H1 (cell line): ENCODE results near the gene NRXN2. TPM values are rescaled to one million over a fixed set of nuclear protein-coding genes. Genes with fewer than 3 reads are reported as not detected.

Experiments
- ASH2L ChIP-seq: fragments of 200-600, 300-600 bp; sonication (generic); IDR thresholded peaks from one replicate; pipeline ENCODE4 v1.7.1; 2017; ENCODE audit warnings: low read length
- ATF2 ChIP-seq: IDR thresholded peaks from 2 replicates; pipeline ENCODE4 v1.6.1; 2012; ENCODE audit warnings: low read length, inconsistent platforms
- ATF3 ChIP-seq: IDR thresholded peaks from 2 replicates; pipeline ENCODE4 v1.6.1; 2011; ENCODE audit warnings: low read depth, mild to moderate bottlenecking, low read length; ENCODE audit not compliant: insufficient read depth
- BCL11A ChIP-seq, 2 experiments: IDR thresholded peaks; one replicate each; pipeline ENCODE4 v1.6.1; 2011; ENCODE audit warnings: low read depth in 2 of 2, low read length in 2 of 2, mild to moderate bottlenecking in 2 of 2
- CBX8 ChIP-seq: fragments of 300-800, 300-1000 bp; sonication (generic); IDR thresholded peaks from 2 replicates; pipeline ENCODE4 v1.7.1; 2016; ENCODE audit warnings: low read depth, low read length, borderline replicate concordance
- CHD2 ChIP-seq: IDR thresholded peaks from 2 replicates; pipeline ENCODE4 v1.6.1; 2012; ENCODE audit warnings: low read length, improper control_type of control experiment
- CREB1 ChIP-seq: IDR thresholded peaks from 2 replicates; pipeline ENCODE4 v1.6.1; 2012; ENCODE audit warnings: inconsistent platforms
- JUN ChIP-seq: IDR thresholded peaks from 2 replicates; pipeline ENCODE4 v1.6.1; 2011; ENCODE audit warnings: low read depth, mild to moderate bottlenecking, improper control_type of control experiment, low read length
- MAFK ChIP-seq: IDR thresholded peaks from 2 replicates; pipeline ENCODE4 v1.6.1; 2012; ENCODE audit warnings: low read depth, mild to moderate bottlenecking, improper control_type of control experiment, low read length
- POU5F1 ChIP-seq: IDR thresholded peaks from 2 replicates; pipeline ENCODE4 v1.6.1; 2011; ENCODE audit warnings: low read depth, mild to moderate bottlenecking, low read length, moderate library complexity
- RFX5 ChIP-seq: IDR thresholded peaks from 2 replicates; pipeline ENCODE4 v1.6.1; 2011; ENCODE audit warnings: low read depth, low read length, improper control_type of control experiment, borderline replicate concordance
- SIN3A ChIP-seq, 2 experiments: IDR thresholded peaks in 1 of 2; conservative IDR thresholded peaks in 1 of 2; 2 replicates each; pipeline ENCODE4 v1.6.1; 2011 to 2012; ENCODE audit warnings: low read length in 2 of 2, improper control_type of control experiment in 1 of 2, low read depth in 1 of 2, mild to moderate bottlenecking in 1 of 2
- SIX5 ChIP-seq: IDR thresholded peaks from 2 replicates; pipeline ENCODE4 v1.6.1; 2011; ENCODE audit warnings: mild to moderate bottlenecking, low read depth, low read length
- SP1 ChIP-seq: IDR thresholded peaks from 2 replicates; pipeline ENCODE4 v1.6.1; 2011; ENCODE audit warnings: low read depth, low read length
- SP2 ChIP-seq: IDR thresholded peaks from 2 replicates; pipeline ENCODE4 v1.6.1; 2012; ENCODE audit warnings: mild to moderate bottlenecking, low read length, inconsistent platforms
- SP4 ChIP-seq: IDR thresholded peaks from 2 replicates; pipeline ENCODE4 v1.6.1; 2012; ENCODE audit warnings: low read length, inconsistent platforms
- SUZ12 ChIP-seq: fragments of 200-600 bp; sonication (generic); IDR thresholded peaks from 2 replicates; pipeline ENCODE4 v1.6.1; 2012; ENCODE audit warnings: mild to moderate bottlenecking, inconsistent platforms, low read length, moderate library complexity, mixed read lengths
- TAF7 ChIP-seq: optimal IDR thresholded peaks from 2 replicates; pipeline ENCODE3; 2011; ENCODE audit warnings: low read depth, mild to moderate bottlenecking, inconsistent platforms, low read length, moderate library complexity, borderline replicate concordance
- TBP ChIP-seq: IDR thresholded peaks from 2 replicates; pipeline ENCODE4 v1.6.1; 2011; ENCODE audit warnings: low read depth, low read length, improper control_type of control experiment
- TEAD4 ChIP-seq: IDR thresholded peaks from 2 replicates; pipeline ENCODE4 v1.6.1; 2012; ENCODE audit warnings: low read depth, low read length, inconsistent platforms, mixed read lengths
- USF2 ChIP-seq: IDR thresholded peaks from 2 replicates; pipeline ENCODE4 v1.6.1; 2011; ENCODE audit warnings: low read length, improper control_type of control experiment
- ZNF274 ChIP-seq: IDR thresholded peaks from 2 replicates; pipeline ENCODE4 v1.7.0; 2012; ENCODE audit warnings: low read length, borderline replicate concordance; ENCODE audit errors: extremely low read depth
- polyA plus RNA-seq, 7 experiments: library from polyadenylated mRNA; depleted of rRNA in 3 of 7; stranded (reverse) in 5 of 7; unstranded in 2 of 7; fragments of >200 nt in 5 of 7; fragments of 200-250 nt in 2 of 7; gene quantifications; 1 replicate in 5 of 7; 2 replicates in 1 of 7; 4 replicates in 1 of 7; pipeline versions ENCODE4 v1.2.1 to v1.2.3, GENCODE V29; 2011 to 2013; ENCODE audit warnings: missing spikeins in 2 of 7, mixed read lengths in 2 of 7
- total RNA-seq: library from RNA; stranded (reverse); fragmentation: NEBNext Ultra II Directional; extraction: Animal tissue kit (Norgen Biotek cat#: 25700); gene quantifications from 2 replicates; pipeline ENCODE4 v1.2.1, GENCODE V29; 2021

NRXN2 gene
- total and polyA plus RNA-seq, 2 of the 8 experiments (the other 6 are each of a cell fraction or from before 2014, with no cell fraction given) = 1.3 to 11.5 TPM

GRCh38 chr11:64566042-64566914 is 156.7 kb downstream of the NRXN2 start (continued):
- TF ChIP-seq RFX5 = no peak
- peak; percentile 91 for TF ChIP-seq TAF7
- no peak for TF ChIP-seq SIX5
- TF ChIP-seq SUZ12 = no peak
- no peak for TF ChIP-seq CBX8
- TF ChIP-seq ASH2L = peak; percentile 36
- TF ChIP-seq BCL11A (IDR thresholded peaks at IDR 0.05; ENCODE audit: low read depth in 2 of 2, low read length in 2 of 2) = no peak
- TF ChIP-seq USF2 = peak; percentile 39; the same call in 1 of the 2 replicates
- peak; percentile 66 for TF ChIP-seq TBP
- peak; percentile 81 for TF ChIP-seq ATF3
- TF ChIP-seq ZNF274 = no peak
- 0 out of 2 replicates have a peak, but pooled peaks have one; percentile 25 for TF ChIP-seq CREB1
- no peak for TF ChIP-seq SP1
- no peak for TF ChIP-seq JUN
- TF ChIP-seq ATF2 = no peak; the same call in 1 of the 2 replicates
- no peak for TF ChIP-seq TEAD4
- TF ChIP-seq CHD2 = no peak
- no peak for TF ChIP-seq MAFK
- no peak for TF ChIP-seq SP2
- TF ChIP-seq SIN3A (conservative IDR thresholded peaks at IDR 0.05 in 1 of 2, IDR thresholded peaks at IDR 0.05 in 1 of 2; ENCODE audit: low read depth in 1 of 2, low read length in 2 of 2) = no peak
- 0 out of 2 replicates have a peak, but pooled peaks have one; percentile 54 for TF ChIP-seq POU5F1
- TF ChIP-seq SP4 = no peak
